Tibial nerve (tissue), 4 donors: ENCODE results near the gene SCAPER.

Experiments
- CTCF ChIP-seq, 5 experiments: fragments of 200-600 bp in 3 of 5; fragments of 450-650 bp in 2 of 5; sonication (generic) in 3 of 5; IDR thresholded peaks; one replicate each; pipeline ENCODE4 v1.5.1; 2016 to 2019; ENCODE audit warnings: antibody characterized with exemption in 5 of 5, mild to moderate bottlenecking in 3 of 5, moderate library complexity in 2 of 5
- EP300 ChIP-seq, 2 donors: sonication (generic); formaldehyde crosslinking; IDR thresholded peaks; one replicate each; pipeline ENCODE4 v1.6.1; 2017; ENCODE audit warnings: antibody characterized with exemption in 2 of 2, mild to moderate bottlenecking in 1 of 2
- POLR2A ChIP-seq, 2 donors: fragments of 450-650 bp; IDR thresholded peaks; one replicate each; pipeline ENCODE4 v1.6.1; 2017; ENCODE audit warnings: antibody characterized with exemption in 2 of 2, mild to moderate bottlenecking in 2 of 2, moderate library complexity in 2 of 2

GRCh38 chr15:76378691-76379090, 526.4 kb downstream of the SCAPER start:
- TF ChIP-seq CTCF (IDR thresholded peaks at IDR 0.05) (no peak), POLR2A (IDR thresholded peaks at IDR 0.05) (no peak), EP300 (IDR thresholded peaks at IDR 0.05) (no peak)
